A549 (cell line): Measurements from ENCODE around the gene SIK2. TPM values are rescaled to one million over a fixed set of nuclear protein-coding genes. Genes with fewer than 3 reads are reported as not detected.

Experiments used
- ATAC-seq, 2 experiments: fragments of 200-7000 bp in 1 of 2; fragments of >200 bp in 1 of 2; cut with Nextera tagmentation in 1 of 2; cut with Tn5 transposase in 1 of 2; 3 replicates each; pipeline versions ENCODE4 v1.8.0 to v1.9.1; 2018 to 2020; ENCODE audit warnings: mild to moderate bottlenecking in 1 of 2, moderate library complexity in 1 of 2
- CTCF ChIA-PET: fragments of 300-600 bp; sonication (Branson Sonifier 250); formaldehyde crosslinking; extraction: SDS; loops from one replicate; lab custom pipeline; 2021; ENCODE audit warnings: antibody characterized with exemption, inconsistent platforms; lab: Yijun Ruan, JAX
- POLR2A ChIA-PET: fragments of 350-600 bp; formaldehyde crosslinking; extraction: SDS; loops from one replicate; lab custom pipeline; 2021; ENCODE audit warnings: antibody characterized with exemption, inconsistent platforms; lab: Yijun Ruan, JAX
- DNase-seq, 2 experiments: peaks; one replicate each; pipeline versions ENCODE4 v3.0.0 to v3.0.0-alpha.2; 2011 to 2016; ENCODE audit warnings: low read depth in 1 of 2, low spot score in 1 of 2
- FAIRE-seq: peaks from 2 replicates; lab custom pipeline; 2011; peaks lifted over from hg19 to GRCh38; lab: Jason Lieb, UNC
- H3K27ac ChIP-seq, 2 experiments: fragments of >200 bp; sonication (Bioruptor Twin); formaldehyde crosslinking; 3 replicates each; pipeline ENCODE4 v1.5.1; 2016 to 2017
- H3K4me1 ChIP-seq: fragments of >200 bp; sonication (Bioruptor Twin); formaldehyde crosslinking; 3 replicates; pipeline ENCODE4 v1.6.1; 2016
- H3K4me2 ChIP-seq: fragments of >200 bp; sonication (Bioruptor Twin); formaldehyde crosslinking; 3 replicates; pipeline ENCODE4 v1.6.1; 2016
- H3K4me3 ChIP-seq: fragments of >200 bp; sonication (Bioruptor Twin); formaldehyde crosslinking; 3 replicates; pipeline ENCODE4 v1.5.1; 2016
- H3K9me3 ChIP-seq: fragments of >200 bp; sonication (Bioruptor Twin); formaldehyde crosslinking; 3 replicates; pipeline ENCODE4 v1.6.1; 2016
- CEBPB ChIP-seq, 2 experiments: fragments of >200 bp in 1 of 2; sonication (Bioruptor Twin) in 1 of 2; formaldehyde crosslinking in 1 of 2; IDR thresholded peaks; 2 replicates each; pipeline ENCODE4 v1.6.1; 2012 to 2016
- EP300 ChIP-seq, 2 experiments: fragments of >200 bp; sonication (Bioruptor Twin); formaldehyde crosslinking; IDR thresholded peaks; 2 replicates in 1 of 2; 3 replicates in 1 of 2; pipeline ENCODE4 v1.6.1; 2016 to 2017
- GATA3 ChIP-seq: IDR thresholded peaks from 2 replicates; pipeline ENCODE4 v1.6.1; 2012; ENCODE audit warnings: borderline replicate concordance
- HOXA7 ChIP-seq: fragments of 250-450 bp; sonication (Bioruptor Pico); IDR thresholded peaks from 2 replicates; pipeline ENCODE4 v1.5.0; 2020; ENCODE audit warnings: mild to moderate bottlenecking, moderate library complexity
- MAFK ChIP-seq: fragments of 450-650 bp; IDR thresholded peaks from 2 replicates; pipeline ENCODE4 v1.6.1; 2014; ENCODE audit not compliant: partially characterized antibody
- NPAS2 ChIP-seq: fragments of 250-450 bp; sonication (Bioruptor Pico); IDR thresholded peaks from 2 replicates; pipeline ENCODE4 v1.8.0; 2022; ENCODE audit warnings: mild to moderate bottlenecking, moderate library complexity, borderline replicate concordance
- NR3C1 ChIP-seq: fragments of >200 bp; sonication (Bioruptor Twin); formaldehyde crosslinking; IDR thresholded peaks from 3 replicates; pipeline ENCODE4 v1.6.1; 2017
- POLR2A ChIP-seq: IDR thresholded peaks from 2 replicates; pipeline ENCODE4 v1.6.1; 2012; ENCODE audit warnings: mild to moderate bottlenecking, low read length
- RCOR1 ChIP-seq: fragments of 150-350 bp; IDR thresholded peaks from 2 replicates; pipeline ENCODE4 v1.6.1; 2014; ENCODE audit warnings: antibody characterized with exemption, low read length, low read depth
- RFX5 ChIP-seq: fragments of 450-650 bp; IDR thresholded peaks from 2 replicates; pipeline ENCODE4 v1.7.1; 2014; ENCODE audit warnings: antibody characterized with exemption, mild to moderate bottlenecking, moderate library complexity
- SREBF2 ChIP-seq: fragments of 450-650 bp; IDR thresholded peaks from 2 replicates; pipeline ENCODE4 v1.6.1; 2014; ENCODE audit warnings: mild to moderate bottlenecking, moderate library complexity
- TP53 ChIP-seq: fragments of 250-450 bp; sonication (Bioruptor Pico); IDR thresholded peaks from 2 replicates; pipeline ENCODE4 v1.5.0; 2021; ENCODE audit warnings: mild to moderate bottlenecking, moderate library complexity
- ZC3H11A ChIP-seq: fragments of 450-650 bp; IDR thresholded peaks from 2 replicates; pipeline ENCODE4 v1.6.1; 2014; ENCODE audit warnings: antibody characterized with exemption, mild to moderate bottlenecking
- ZFP36 ChIP-seq: fragments of 450-650 bp; IDR thresholded peaks from 2 replicates; pipeline ENCODE4 v1.6.1; 2014; ENCODE audit warnings: borderline replicate concordance; ENCODE audit not compliant: partially characterized antibody
- ZSCAN20 ChIP-seq: fragments of 250-450 bp; sonication (Bioruptor Pico); IDR thresholded peaks from 2 replicates; pipeline ENCODE4 v1.8.0; 2022; ENCODE audit warnings: mild to moderate bottlenecking, moderate library complexity
- WGBS: methylation state at CpG from one replicate; pipeline ENCODE4 v1.1.6; 2017; ENCODE audit errors: missing lambda C conversion rate; 5-methylcytosine and 5-hydroxymethylcytosine counted together
- polyA plus RNA-seq, 4 experiments: library from polyadenylated mRNA; depleted of rRNA in 3 of 4; stranded (reverse); fragments of >200 nt; fragmentation: RNase III in 1 of 4; extraction: RNeasy Plus Mini Kit Qiagen cat#74134 plus additional on column Dnase treatment in 1 of 4; gene quantifications; 2 replicates in 3 of 4; 3 replicates in 1 of 4; pipeline ENCODE4 v1.2.3, GENCODE V29; 2011 to 2017
- TF ChIP-seq, protein P1 (sequence below): fragments of >200 bp; sonication (Bioruptor Twin); formaldehyde crosslinking; IDR thresholded peaks from 3 replicates; pipeline ENCODE4 v1.5.1; 2016
- TF ChIP-seq, protein P2 (sequence below): fragments of 200-600 bp; sonication (generic); IDR thresholded peaks from 2 replicates; pipeline ENCODE4 v1.6.1; 2016; ENCODE audit warnings: antibody characterized with exemption, mild to moderate bottlenecking, moderate library complexity
- TF ChIP-seq, protein P3 (sequence below): fragments of 150-350 bp; IDR thresholded peaks from 2 replicates; pipeline ENCODE4 v1.6.1; 2014; ENCODE audit warnings: low read depth, mild to moderate bottlenecking, low read length
- TF ChIP-seq, protein P4 (sequence below): IDR thresholded peaks from 2 replicates; pipeline ENCODE4 v1.6.1; 2012

The SIK2 gene
- polyA plus RNA-seq, 2 of the 4 experiments (the other 2 are of a cell fraction), result 4.5 to 9.0 TPM

DNA sequence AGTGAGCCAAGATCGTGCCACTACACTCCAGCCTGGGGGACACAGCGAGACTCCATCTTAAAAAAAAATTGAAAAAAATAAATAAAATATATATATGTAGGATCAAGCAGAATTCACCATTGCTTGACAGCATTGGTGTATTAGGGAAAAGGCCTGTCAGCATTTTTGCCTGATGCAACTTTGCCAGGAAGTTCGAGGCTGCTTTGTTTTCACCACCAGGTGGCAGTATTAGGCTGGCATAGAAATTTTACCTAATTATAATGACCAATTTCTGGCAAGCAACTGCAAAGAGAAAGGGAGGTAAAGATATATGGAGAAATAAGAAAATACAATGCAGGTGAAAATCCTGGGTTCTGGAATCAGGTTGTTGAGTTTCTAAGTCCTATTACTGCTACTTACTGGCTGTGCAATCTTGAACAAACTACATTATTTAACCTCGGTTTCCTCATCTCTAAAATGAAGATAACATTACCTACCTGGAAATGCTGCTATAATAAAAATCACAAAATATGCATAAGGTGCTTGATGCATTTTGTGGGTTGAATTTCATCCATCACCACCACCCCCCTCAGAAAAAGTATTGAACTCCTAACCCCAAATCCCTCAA lies 37.0 kb upstream of the SIK2 start (continued):
- TF ChIP-seq, protein P1, sequence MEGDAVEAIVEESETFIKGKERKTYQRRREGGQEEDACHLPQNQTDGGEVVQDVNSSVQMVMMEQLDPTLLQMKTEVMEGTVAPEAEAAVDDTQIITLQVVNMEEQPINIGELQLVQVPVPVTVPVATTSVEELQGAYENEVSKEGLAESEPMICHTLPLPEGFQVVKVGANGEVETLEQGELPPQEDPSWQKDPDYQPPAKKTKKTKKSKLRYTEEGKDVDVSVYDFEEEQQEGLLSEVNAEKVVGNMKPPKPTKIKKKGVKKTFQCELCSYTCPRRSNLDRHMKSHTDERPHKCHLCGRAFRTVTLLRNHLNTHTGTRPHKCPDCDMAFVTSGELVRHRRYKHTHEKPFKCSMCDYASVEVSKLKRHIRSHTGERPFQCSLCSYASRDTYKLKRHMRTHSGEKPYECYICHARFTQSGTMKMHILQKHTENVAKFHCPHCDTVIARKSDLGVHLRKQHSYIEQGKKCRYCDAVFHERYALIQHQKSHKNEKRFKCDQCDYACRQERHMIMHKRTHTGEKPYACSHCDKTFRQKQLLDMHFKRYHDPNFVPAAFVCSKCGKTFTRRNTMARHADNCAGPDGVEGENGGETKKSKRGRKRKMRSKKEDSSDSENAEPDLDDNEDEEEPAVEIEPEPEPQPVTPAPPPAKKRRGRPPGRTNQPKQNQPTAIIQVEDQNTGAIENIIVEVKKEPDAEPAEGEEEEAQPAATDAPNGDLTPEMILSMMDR, result peak; percentile 80
- TF ChIP-seq, protein P2, sequence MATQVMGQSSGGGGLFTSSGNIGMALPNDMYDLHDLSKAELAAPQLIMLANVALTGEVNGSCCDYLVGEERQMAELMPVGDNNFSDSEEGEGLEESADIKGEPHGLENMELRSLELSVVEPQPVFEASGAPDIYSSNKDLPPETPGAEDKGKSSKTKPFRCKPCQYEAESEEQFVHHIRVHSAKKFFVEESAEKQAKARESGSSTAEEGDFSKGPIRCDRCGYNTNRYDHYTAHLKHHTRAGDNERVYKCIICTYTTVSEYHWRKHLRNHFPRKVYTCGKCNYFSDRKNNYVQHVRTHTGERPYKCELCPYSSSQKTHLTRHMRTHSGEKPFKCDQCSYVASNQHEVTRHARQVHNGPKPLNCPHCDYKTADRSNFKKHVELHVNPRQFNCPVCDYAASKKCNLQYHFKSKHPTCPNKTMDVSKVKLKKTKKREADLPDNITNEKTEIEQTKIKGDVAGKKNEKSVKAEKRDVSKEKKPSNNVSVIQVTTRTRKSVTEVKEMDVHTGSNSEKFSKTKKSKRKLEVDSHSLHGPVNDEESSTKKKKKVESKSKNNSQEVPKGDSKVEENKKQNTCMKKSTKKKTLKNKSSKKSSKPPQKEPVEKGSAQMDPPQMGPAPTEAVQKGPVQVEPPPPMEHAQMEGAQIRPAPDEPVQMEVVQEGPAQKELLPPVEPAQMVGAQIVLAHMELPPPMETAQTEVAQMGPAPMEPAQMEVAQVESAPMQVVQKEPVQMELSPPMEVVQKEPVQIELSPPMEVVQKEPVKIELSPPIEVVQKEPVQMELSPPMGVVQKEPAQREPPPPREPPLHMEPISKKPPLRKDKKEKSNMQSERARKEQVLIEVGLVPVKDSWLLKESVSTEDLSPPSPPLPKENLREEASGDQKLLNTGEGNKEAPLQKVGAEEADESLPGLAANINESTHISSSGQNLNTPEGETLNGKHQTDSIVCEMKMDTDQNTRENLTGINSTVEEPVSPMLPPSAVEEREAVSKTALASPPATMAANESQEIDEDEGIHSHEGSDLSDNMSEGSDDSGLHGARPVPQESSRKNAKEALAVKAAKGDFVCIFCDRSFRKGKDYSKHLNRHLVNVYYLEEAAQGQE, result no peak
- peak; percentile 96 for TF ChIP-seq MAFK
- TF ChIP-seq ZSCAN20 (CRISPR knock-in tag), result no peak
- TF ChIP-seq RFX5, result no peak
- TF ChIP-seq ZFP36, result no peak

DNA sequence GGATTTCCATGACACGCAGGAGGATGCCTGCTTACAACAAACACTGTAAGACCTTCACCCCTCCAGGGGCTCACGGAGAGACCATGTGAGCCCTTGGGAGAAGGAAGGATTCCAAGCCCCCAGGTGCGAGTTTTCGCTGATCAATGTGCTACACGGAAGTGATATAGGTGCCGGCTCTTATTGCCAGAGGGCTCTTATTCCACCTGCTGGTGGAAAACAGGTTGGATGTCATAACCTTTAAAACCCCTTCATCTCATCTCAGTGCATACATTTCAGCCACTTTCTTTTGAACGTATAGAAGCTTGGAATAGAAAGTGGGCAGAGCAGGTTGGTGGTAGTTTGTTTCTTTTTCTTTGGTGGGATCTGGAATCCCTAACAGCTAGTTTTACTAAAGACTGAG lies 35.9 kb upstream of the SIK2 start:
- no peak overlapping the region for H3K4me3 ChIP-seq
- TF ChIP-seq GATA3 (no peak), TP53 (CRISPR knock-in tag) (no peak), HOXA7 (CRISPR knock-in tag) (no peak), RFX5 (no peak), POLR2A (no peak), SREBF2 (no peak), RCOR1 (no peak), CEBPB (IDR thresholded peaks at IDR 0.05) (no peak), NR3C1 (no peak), NPAS2 (CRISPR knock-in tag) (no peak), ZC3H11A (no peak), EP300 (IDR thresholded peaks at IDR 0.05) (no peak)
- TF ChIP-seq, protein P3, sequence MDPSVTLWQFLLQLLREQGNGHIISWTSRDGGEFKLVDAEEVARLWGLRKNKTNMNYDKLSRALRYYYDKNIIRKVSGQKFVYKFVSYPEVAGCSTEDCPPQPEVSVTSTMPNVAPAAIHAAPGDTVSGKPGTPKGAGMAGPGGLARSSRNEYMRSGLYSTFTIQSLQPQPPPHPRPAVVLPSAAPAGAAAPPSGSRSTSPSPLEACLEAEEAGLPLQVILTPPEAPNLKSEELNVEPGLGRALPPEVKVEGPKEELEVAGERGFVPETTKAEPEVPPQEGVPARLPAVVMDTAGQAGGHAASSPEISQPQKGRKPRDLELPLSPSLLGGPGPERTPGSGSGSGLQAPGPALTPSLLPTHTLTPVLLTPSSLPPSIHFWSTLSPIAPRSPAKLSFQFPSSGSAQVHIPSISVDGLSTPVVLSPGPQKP, result no peak
- TF ChIP-seq, protein P2, result no peak
- TF ChIP-seq, protein P4, sequence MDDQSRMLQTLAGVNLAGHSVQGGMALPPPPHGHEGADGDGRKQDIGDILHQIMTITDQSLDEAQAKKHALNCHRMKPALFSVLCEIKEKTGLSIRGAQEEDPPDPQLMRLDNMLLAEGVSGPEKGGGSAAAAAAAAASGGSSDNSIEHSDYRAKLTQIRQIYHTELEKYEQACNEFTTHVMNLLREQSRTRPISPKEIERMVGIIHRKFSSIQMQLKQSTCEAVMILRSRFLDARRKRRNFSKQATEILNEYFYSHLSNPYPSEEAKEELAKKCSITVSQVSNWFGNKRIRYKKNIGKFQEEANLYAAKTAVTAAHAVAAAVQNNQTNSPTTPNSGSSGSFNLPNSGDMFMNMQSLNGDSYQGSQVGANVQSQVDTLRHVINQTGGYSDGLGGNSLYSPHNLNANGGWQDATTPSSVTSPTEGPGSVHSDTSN, result no peak
- TF ChIP-seq, all 56 proteins: peak for 0
- POLR2A ChIA-PET, result no interaction called here
- Histone ChIP-seq H3K4me2 (no peak overlapping the region), H3K9me3 (no peaks in the 10 kb centered on the region), H3K4me1 (peaks cover 19% of the 10 kb centered on the region), H3K27ac (no peak overlapping the region)
- ATAC-seq, result no peak
- DNase-seq, result no peak
- no peak for FAIRE-seq
- whole genome bisulfite sequencing, result 80% methylated on average over 7 of the region's 7 CpGs
- CTCF ChIA-PET, result interaction anchor here (0.6 to 3.0 kb wide), 7 partner anchors 19 to 244 kb away, joined by 3 to 11 read pairs (median 3); no protein-coding TSS in a partner anchor
